ENCODE measurements around the gene AZIN2. TPM values are rescaled to one million over a fixed set of nuclear protein-coding genes. Genes with fewer than 3 reads are reported as not detected.

The AZIN2 gene
- total and polyA plus RNA-seq, 9 donors: 4.1 to 15.7 (median 9.4) TPM

DNA sequence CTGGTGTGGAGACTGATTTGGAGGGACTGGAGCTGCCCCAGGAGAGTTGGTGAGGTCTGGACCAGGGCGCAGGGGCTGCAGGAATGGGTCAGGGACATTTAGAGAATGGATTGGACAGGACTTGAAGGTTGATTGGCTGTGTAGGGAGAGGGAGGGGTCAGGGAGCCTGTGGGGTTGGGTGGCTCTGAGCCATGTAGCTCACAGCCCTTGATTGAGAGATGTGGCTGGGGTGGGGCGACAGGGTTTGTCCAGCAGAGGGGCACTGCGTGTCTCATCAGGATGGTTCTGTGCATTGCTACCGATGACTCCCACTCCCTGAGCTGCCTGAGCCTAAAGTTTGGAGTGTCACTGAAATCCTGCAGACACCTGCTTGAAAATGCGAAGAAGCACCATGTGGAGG, 12.1 kb downstream of the AZIN2 start:
- no peak for DNase-seq
- H3K4me3 ChIP-seq: no peak overlapping the region
- H3K36me3 ChIP-seq: no peaks in the 10 kb centered on the region
- no peaks in the 10 kb centered on the region for H3K27me3 ChIP-seq
- no peak for TF ChIP-seq POLR2A (IDR thresholded peaks at IDR 0.05)
- TF ChIP-seq, protein P1, sequence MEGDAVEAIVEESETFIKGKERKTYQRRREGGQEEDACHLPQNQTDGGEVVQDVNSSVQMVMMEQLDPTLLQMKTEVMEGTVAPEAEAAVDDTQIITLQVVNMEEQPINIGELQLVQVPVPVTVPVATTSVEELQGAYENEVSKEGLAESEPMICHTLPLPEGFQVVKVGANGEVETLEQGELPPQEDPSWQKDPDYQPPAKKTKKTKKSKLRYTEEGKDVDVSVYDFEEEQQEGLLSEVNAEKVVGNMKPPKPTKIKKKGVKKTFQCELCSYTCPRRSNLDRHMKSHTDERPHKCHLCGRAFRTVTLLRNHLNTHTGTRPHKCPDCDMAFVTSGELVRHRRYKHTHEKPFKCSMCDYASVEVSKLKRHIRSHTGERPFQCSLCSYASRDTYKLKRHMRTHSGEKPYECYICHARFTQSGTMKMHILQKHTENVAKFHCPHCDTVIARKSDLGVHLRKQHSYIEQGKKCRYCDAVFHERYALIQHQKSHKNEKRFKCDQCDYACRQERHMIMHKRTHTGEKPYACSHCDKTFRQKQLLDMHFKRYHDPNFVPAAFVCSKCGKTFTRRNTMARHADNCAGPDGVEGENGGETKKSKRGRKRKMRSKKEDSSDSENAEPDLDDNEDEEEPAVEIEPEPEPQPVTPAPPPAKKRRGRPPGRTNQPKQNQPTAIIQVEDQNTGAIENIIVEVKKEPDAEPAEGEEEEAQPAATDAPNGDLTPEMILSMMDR (IDR thresholded peaks at IDR 0.05): no peak
- no peak for TF ChIP-seq EP300 (IDR thresholded peaks at IDR 0.05)
- peaks cover 2% of the 10 kb centered on the region for H3K4me1 ChIP-seq (ENCODE audit: insufficient read depth)
- intact Hi-C loops (cut with DNase I): loop anchor here in 2 of 4 donors (10.0 kb wide), 2 partner anchors 372 to 522 kb away; no protein-coding TSS in a partner anchor
- 93 to 96% (median 95%) methylated on average over 5 of the region's 5 CpGs for WGBS, 3 donors
- no peaks in the 10 kb centered on the region for H3K9me3 ChIP-seq
- H3K27ac ChIP-seq: no peak overlapping the region

DNA sequence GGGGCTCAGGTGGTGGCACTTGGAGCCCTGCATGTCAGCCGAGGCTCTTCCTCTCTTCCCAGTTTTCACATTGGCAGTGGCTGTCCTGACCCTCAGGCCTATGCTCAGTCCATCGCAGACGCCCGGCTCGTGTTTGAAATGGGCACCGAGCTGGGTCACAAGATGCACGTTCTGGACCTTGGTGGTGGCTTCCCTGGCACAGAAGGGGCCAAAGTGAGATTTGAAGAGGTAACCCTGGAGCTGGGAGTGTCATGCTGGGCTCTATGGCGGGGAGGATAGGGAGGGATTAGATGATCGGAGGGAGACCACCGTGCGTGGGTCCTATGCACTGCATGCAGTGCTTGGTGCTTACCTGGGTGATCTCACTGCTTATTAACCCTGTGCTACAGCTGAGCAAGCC, 13.5 kb downstream of the AZIN2 start:
- 91 to 95% (median 94%) methylated on average over 11 of the region's 11 CpGs for WGBS, 3 donors
- Histone ChIP-seq H3K4me3 (no peak overlapping the region), H3K27me3 (no peaks in the 10 kb centered on the region), H3K9me3 (no peaks in the 10 kb centered on the region), H3K4me1 (ENCODE audit: insufficient read depth) (peaks cover 2% of the 10 kb centered on the region), H3K36me3 (no peaks in the 10 kb centered on the region), H3K27ac (no peak overlapping the region)
- TF ChIP-seq POLR2A (IDR thresholded peaks at IDR 0.05): no peak
- TF ChIP-seq EP300 (IDR thresholded peaks at IDR 0.05): no peak
- TF ChIP-seq, protein P1 (IDR thresholded peaks at IDR 0.05): no peak
- no peak for DNase-seq
- intact Hi-C loops (cut with DNase I): loop anchor here in 2 of 4 donors (10.0 kb wide), 2 partner anchors 370 to 520 kb away; no protein-coding TSS in a partner anchor

DNA sequence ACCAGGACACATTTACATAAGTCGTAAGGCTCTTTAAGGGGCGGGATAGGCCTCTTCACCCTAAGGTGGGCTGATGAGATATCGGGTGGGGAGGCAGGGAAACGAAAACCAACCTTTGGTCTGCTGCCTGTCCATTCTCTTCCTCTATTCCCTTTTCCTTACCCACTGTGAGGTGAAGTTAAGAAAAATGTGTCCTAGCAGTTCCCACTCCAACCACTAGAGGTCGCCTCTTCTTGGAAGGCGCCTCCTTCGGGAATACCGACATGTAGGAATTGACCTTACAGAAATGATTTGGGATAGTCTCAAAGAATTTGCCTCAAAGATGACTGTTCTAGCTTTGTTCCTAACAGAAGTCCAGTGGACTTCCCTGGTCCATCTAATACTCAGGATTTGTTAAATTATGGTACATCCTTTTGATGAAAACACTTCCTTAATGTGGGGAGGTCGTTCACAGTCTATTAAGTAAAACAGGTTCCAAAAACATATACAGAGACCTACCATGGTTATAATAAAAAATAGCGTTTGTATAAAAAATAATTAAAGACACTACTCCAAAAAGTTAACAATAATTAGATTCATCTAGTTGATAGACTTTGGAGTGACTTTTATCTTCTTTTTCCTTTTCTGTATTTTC, 14.1 kb downstream of the AZIN2 start:
- no peaks in the 10 kb centered on the region for H3K27me3 ChIP-seq
- TF ChIP-seq, protein P1 (IDR thresholded peaks at IDR 0.05): peak; percentile 72 to 88 (median 74)
- TF ChIP-seq EP300 (IDR thresholded peaks at IDR 0.05): no peak
- no peak for TF ChIP-seq POLR2A (IDR thresholded peaks at IDR 0.05)
- H3K4me3 ChIP-seq: no peak overlapping the region
- H3K36me3 ChIP-seq: no peaks in the 10 kb centered on the region
- intact Hi-C loops (cut with DNase I): loop anchor here in 2 of 4 donors (10.0 kb wide), 2 partner anchors 370 to 520 kb away; no protein-coding TSS in a partner anchor
- H3K9me3 ChIP-seq: no peaks in the 10 kb centered on the region
- WGBS, 3 donors: 28 to 32% (median 31%) methylated on average over 10 of the region's 10 CpGs
- peaks cover 2% of the 10 kb centered on the region for H3K4me1 ChIP-seq (ENCODE audit: insufficient read depth)
- no peak overlapping the region for H3K27ac ChIP-seq
- peak in 4 of 5 donors; percentile 45 to 76 (median 61) for DNase-seq

DNA sequence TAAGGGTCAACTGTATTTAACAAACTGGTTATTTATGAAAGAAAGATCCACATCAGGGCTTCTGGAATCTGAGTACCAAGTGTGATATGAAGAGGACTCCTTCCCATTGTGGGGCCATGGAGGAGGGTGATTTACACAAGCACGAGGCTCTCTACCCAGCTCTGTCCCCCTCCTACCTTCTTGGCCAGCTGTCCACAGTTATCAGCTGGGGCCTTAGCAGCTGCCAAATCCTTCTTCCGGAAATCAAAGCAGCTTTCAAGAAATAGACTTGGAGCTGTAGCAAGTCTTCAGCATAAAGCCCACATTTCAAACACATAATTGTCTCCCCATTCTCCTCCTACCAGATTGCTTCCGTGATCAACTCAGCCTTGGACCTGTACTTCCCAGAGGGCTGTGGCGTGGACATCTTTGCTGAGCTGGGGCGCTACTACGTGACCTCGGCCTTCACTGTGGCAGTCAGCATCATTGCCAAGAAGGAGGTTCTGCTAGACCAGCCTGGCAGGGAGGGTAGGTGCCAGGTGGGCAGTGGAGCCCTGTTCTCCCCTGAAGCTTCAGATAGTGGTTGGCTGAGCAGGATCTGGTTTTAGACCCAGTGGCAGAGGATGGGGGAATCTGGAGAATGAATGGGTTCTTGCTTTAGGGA, 15.5 kb downstream of the AZIN2 start:
- TF ChIP-seq EP300 (IDR thresholded peaks at IDR 0.05): no peak
- TF ChIP-seq POLR2A (IDR thresholded peaks at IDR 0.05): no peak
- TF ChIP-seq, protein P1 (IDR thresholded peaks at IDR 0.05): no peak
- Histone ChIP-seq H3K9me3 (no peaks in the 10 kb centered on the region), H3K4me1 (ENCODE audit: insufficient read depth) (peaks cover 2% of the 10 kb centered on the region), H3K27me3 (no peaks in the 10 kb centered on the region), H3K36me3 (no peaks in the 10 kb centered on the region), H3K4me3 (no peak overlapping the region), H3K27ac (no peak overlapping the region)
- peak in 2 of 5 donors; percentile 31 to 47 for DNase-seq
- 29 to 49% (median 40%) methylated on average over 7 of the region's 7 CpGs for WGBS, 3 donors
- intact Hi-C loops (cut with DNase I): loop anchor here in 2 of 4 donors (10.0 kb wide), 2 partner anchors 368 to 518 kb away; no protein-coding TSS in a partner anchor

Data from ovary (tissue), 9 donors.